GM23248 (cell line): Measurements from ENCODE around the gene BRINP1. TPM values are rescaled to one million over a fixed set of nuclear protein-coding genes. Genes with fewer than 3 reads are reported as not detected.

Experiments used
- DNase-seq: peaks from one replicate; pipeline ENCODE4 v3.0.0-alpha.2; 2015
- H2AFZ ChIP-seq: fragments of 200-600 bp; sonication (generic); 2 replicates; pipeline ENCODE4 v1.6.1; 2016; ENCODE audit warnings: antibody characterized with exemption
- H3F3A ChIP-seq: fragments of 200-600 bp; sonication (generic); 2 replicates; pipeline ENCODE4 v1.6.1; 2016; ENCODE audit warnings: mild to moderate bottlenecking, antibody characterized with exemption, mixed run types; ENCODE audit not compliant: insufficient read depth
- H3K27ac ChIP-seq: fragments of 200-600 bp; sonication (generic); 2 replicates; pipeline ENCODE4 v1.5.1; 2016; ENCODE audit warnings: mild to moderate bottlenecking
- H3K27me3 ChIP-seq: fragments of 200-600 bp; sonication (generic); replicated peaks from 2 replicates; pipeline ENCODE4 v1.6.1; 2016; ENCODE audit warnings: mild to moderate bottlenecking; ENCODE audit not compliant: insufficient read depth
- H3K36me3 ChIP-seq: fragments of 200-600 bp; sonication (generic); 2 replicates; pipeline ENCODE4 v1.6.1; 2016; ENCODE audit warnings: low read depth, mild to moderate bottlenecking
- H3K4me1 ChIP-seq: fragments of 200-600 bp; sonication (generic); 2 replicates; pipeline ENCODE4 v1.6.1; 2016; ENCODE audit warnings: mild to moderate bottlenecking; ENCODE audit not compliant: insufficient read depth
- H3K4me2 ChIP-seq: fragments of 200-600 bp; sonication (generic); one replicate; pipeline ENCODE4 v1.6.1; 2016; ENCODE audit warnings: mild to moderate bottlenecking; ENCODE audit not compliant: unreplicated experiment
- H3K4me3 ChIP-seq: fragments of 200-600 bp; sonication (generic); 2 replicates; pipeline ENCODE4 v1.5.1; 2016; ENCODE audit warnings: mild to moderate bottlenecking
- H3K79me2 ChIP-seq: fragments of 200-600 bp; sonication (generic); 2 replicates; pipeline ENCODE4 v1.6.1; 2016; ENCODE audit warnings: mild to moderate bottlenecking; ENCODE audit not compliant: insufficient read depth
- H3K9ac ChIP-seq: fragments of 200-600 bp; sonication (generic); 2 replicates; pipeline ENCODE4 v1.6.1; 2016; ENCODE audit warnings: mild to moderate bottlenecking
- H3K9me2 ChIP-seq: fragments of 200-600 bp; sonication (generic); 2 replicates; pipeline ENCODE4 v1.6.1; 2016; ENCODE audit warnings: mixed run types, mild to moderate bottlenecking, moderate library complexity; ENCODE audit not compliant: insufficient read depth
- H3K9me3 ChIP-seq: fragments of 200-600 bp; sonication (generic); one replicate; pipeline ENCODE4 v1.6.1; 2017; ENCODE audit warnings: low read depth
- H4K20me1 ChIP-seq: fragments of 200-600 bp; sonication (generic); 2 replicates; pipeline ENCODE4 v1.6.0; 2016; ENCODE audit not compliant: insufficient read depth
- EZH2 ChIP-seq: fragments of 200-600 bp; sonication (generic); IDR thresholded peaks from 2 replicates; pipeline ENCODE4 v1.6.1; 2018; ENCODE audit warnings: antibody characterized with exemption, mild to moderate bottlenecking; ENCODE audit not compliant: insufficient read depth, poor library complexity, severe bottlenecking
- EZH2phosphoT487 ChIP-seq: fragments of 200-600 bp; sonication (generic); IDR thresholded peaks from 2 replicates; pipeline ENCODE4 v1.6.1; 2018; ENCODE audit warnings: antibody characterized with exemption, moderate library complexity, mild to moderate bottlenecking, low read depth; ENCODE audit not compliant: insufficient read depth
- WGBS, 2 experiments: methylation state at CpG; one replicate each; pipeline ENCODE4 v1.1.6; 2015 to 2017; ENCODE audit warnings: low lambda C conversion rate in 2 of 2, low coverage in 1 of 2; ENCODE audit errors: missing lambda C conversion rate in 2 of 2; 5-methylcytosine and 5-hydroxymethylcytosine counted together
- in situ Hi-C: fragments of 300-500 bp; cut with MboI; formaldehyde crosslinking; loops from 2 replicates; pipeline ENCODE4 v1.15.0; 2020
- polyA plus RNA-seq: library from polyadenylated mRNA; unstranded; fragments of >200 nt; fragmentation: Nextera tagmentation; extraction: Ambion mirVana; gene quantifications from 2 replicates; pipeline ENCODE4 v1.2.1, GENCODE V29; 2016
- total RNA-seq: library from RNA; depleted of rRNA; stranded (reverse); fragments of >200 nt; shearing (Covaris generic); gene quantifications from 2 replicates; pipeline ENCODE4 v1.2.3, GENCODE V29; 2014

Gene BRINP1
- total and polyA plus RNA-seq, 2 experiments from 2014 or later = 6.0 to 9.0 TPM

DNA sequence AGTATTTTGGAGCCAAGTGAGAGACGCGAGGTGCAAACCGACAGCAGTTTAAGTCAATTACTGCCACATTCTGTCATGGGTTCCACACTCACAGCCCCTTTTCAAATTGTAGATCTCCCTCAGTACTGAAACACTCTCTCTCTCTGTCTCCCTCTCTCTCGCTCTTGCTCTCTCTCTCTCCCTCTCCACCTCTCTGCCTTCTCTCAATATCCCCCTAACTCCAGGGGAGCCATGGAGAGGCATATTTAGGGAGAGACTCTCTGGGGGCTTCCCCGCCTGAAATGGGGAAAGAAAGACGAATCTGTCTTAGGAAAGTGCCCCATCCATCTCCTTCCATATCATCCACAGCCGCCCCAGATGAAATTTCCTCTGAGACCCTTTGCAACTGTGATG lies 1.6 kb downstream of the BRINP1 start:
- H3K4me2 ChIP-seq = peak overlapping the region; percentile 87
- WGBS, 2 experiments = 16 to 18% methylated on average over 7 of the region's 7 CpGs
- no peaks in the 10 kb centered on the region for H3F3A ChIP-seq
- H3K9ac ChIP-seq = no peak overlapping the region
- H3K27me3 ChIP-seq = 0 out of 2 replicates have a peak, but pooled peaks cover 3% of the 10 kb centered on the region
- no peaks in the 10 kb centered on the region for H3K9me3 ChIP-seq
- no peaks in the 10 kb centered on the region for H3K9me2 ChIP-seq
- H3K4me1 ChIP-seq = 0 out of 2 replicates have a peak, but pooled peaks cover 5% of the 10 kb centered on the region
- H4K20me1 ChIP-seq = no peaks in the 10 kb centered on the region
- no peak overlapping the region for H3K27ac ChIP-seq
- in situ Hi-C loops = loop anchor here (10.0 to 25.0 kb wide), 2 partner anchors 1120 to 1583 kb away; no protein-coding TSS in a partner anchor
- H3K79me2 ChIP-seq = no peaks in the 10 kb centered on the region
- no peak overlapping the region for H2AFZ ChIP-seq
- no peaks in the 10 kb centered on the region for H3K36me3 ChIP-seq
- TF ChIP-seq EZH2 (no peak), EZH2phosphoT487 (no peak)
- peak overlapping the region; percentile 73 for H3K4me3 ChIP-seq
- DNase-seq = no peak

DNA sequence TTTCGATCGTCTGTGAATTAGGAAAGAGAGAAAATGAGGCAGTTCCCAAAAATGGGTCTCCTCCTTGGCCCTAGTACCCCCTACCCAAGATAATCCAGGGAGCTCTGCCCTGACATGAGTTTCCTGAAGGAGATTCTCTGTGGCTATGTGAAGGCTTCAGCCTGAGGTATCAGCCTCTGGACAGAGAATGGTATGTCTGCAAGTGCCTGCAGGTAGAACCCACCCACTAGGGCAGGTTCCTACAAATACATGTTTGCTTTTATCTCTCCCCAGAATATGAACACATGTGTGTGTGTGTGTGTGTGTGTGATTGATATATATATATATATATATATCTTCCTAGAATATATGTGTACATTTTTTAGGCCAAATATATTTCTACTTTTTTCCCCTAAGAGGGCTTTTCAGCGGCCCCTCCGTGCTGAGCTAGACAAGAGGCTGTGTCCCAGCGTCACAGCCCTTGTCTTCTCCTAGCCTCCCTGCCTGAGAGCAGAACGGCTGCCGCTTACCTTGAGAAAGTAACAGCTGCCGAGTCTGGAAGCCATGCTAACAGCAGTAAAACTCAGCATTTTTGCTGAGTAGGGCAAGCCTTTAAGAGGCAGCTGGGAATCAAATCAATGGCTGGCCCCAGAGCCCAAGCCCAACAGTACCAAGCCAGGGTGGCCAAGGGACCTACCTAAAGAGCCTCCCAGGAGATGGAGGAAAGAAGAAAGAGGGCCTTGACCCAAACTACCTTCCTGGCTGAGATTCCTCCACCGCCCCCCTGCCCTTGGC lies 2.1 kb downstream of the BRINP1 start:
- Histone ChIP-seq H4K20me1 (no peaks in the 10 kb centered on the region), H3K4me2 (peak overlapping the region; percentile 87), H3K27ac (no peak overlapping the region), H3K9ac (no peak overlapping the region), H3K4me3 (peak overlapping the region; percentile 73; the same call in 1 of the 2 replicates), H3K27me3 (0 out of 2 replicates have a peak, but pooled peaks cover 3% of the 10 kb centered on the region), H3F3A (no peaks in the 10 kb centered on the region), H3K9me3 (no peaks in the 10 kb centered on the region), H3K79me2 (no peaks in the 10 kb centered on the region), H3K9me2 (no peaks in the 10 kb centered on the region), H3K36me3 (no peaks in the 10 kb centered on the region), H3K4me1 (0 out of 2 replicates have a peak, but pooled peaks cover 5% of the 10 kb centered on the region), H2AFZ (no peak overlapping the region)
- in situ Hi-C loops = loop anchor here (10.0 to 25.0 kb wide), 2 partner anchors 1120 to 1582 kb away; no protein-coding TSS in a partner anchor
- TF ChIP-seq EZH2 = no peak
- TF ChIP-seq EZH2phosphoT487 = no peak
- WGBS, 2 experiments = 55 to 66% methylated on average over 8 to 9 of the region's 9 CpGs
- no peak for DNase-seq

DNA sequence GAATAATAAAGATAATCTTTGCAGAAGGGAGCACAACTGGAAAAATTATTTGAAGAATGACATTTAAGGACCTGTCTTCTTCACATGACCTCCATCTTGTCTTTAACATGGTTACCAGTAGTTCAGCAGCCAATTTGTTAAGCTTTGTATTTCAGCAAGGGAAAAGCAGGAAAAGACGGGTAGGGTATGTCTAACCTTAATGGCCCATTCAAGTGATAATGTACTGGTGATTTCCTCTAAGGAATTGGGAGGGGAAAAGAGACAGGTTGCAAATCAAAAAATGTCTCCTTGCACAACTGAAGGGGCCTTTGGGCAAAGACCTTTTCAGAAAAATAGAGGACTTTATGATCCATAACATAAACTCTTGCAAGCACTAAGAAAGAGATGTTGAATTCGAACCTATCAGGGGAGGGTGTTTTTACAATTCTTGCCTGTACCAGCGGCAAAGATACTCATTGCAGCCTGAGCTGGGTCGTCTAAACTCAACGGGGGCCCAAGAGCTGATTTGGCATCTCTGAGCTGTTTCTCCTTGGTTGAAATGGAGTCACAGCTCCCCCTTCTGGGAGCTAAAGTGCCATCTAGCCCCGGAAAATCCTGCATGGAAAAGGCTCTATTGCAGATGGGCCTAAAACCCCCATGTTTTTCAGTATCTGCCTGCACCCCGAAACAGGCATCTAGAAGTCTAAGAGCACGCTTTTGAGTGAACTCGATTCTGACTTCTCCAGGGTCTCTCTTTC lies 3.8 kb downstream of the BRINP1 start:
- Histone ChIP-seq H3K4me1 (0 out of 2 replicates have a peak, but pooled peaks cover 5% of the 10 kb centered on the region), H3K9me2 (no peaks in the 10 kb centered on the region), H4K20me1 (no peaks in the 10 kb centered on the region), H3K27me3 (0 out of 2 replicates have a peak, but pooled peaks cover 3% of the 10 kb centered on the region), H3K27ac (no peak overlapping the region), H3K4me2 (peak overlapping the region; percentile 15), H2AFZ (no peak overlapping the region), H3K79me2 (no peaks in the 10 kb centered on the region), H3F3A (no peaks in the 10 kb centered on the region), H3K9me3 (no peaks in the 10 kb centered on the region), H3K4me3 (no peak overlapping the region), H3K9ac (no peak overlapping the region), H3K36me3 (no peaks in the 10 kb centered on the region)
- peak; percentile 74 for DNase-seq
- in situ Hi-C loops = loop anchor here (10.0 to 25.0 kb wide), 2 partner anchors 1122 to 1581 kb away; no protein-coding TSS in a partner anchor
- WGBS, 2 experiments = 10 to 13% methylated on average over 9 of the region's 9 CpGs
- TF ChIP-seq EZH2phosphoT487 (no peak), EZH2 (no peak)

DNA sequence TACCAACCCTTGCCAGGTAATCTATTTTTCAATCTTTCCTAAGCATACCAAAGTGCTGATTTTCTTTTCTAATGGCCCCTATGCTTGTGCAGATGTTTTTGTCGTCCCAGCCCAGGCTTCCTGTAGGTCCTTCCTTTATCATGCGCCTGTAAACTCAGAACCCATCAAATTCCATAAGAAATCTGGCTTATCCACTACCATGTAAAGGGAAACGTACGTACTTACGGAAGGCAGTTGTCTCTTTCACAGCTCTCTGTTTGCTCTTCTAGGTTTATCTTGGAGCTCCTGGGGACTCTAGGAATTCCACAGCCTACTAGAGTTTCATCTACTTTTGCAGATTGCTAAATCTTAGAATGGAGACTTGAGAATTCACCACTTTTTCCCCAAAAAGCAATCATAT lies 9.0 kb downstream of the BRINP1 start:
- no peak overlapping the region for H3K4me2 ChIP-seq
- 42 to 44% methylated on average over 5 of the region's 5 CpGs for WGBS, 2 experiments
- in situ Hi-C loops = loop anchor here (10.0 to 25.0 kb wide), 2 partner anchors 1127 to 1575 kb away; no protein-coding TSS in a partner anchor

More for the DNA sequence above, 9.0 kb downstream of the BRINP1 start:
- no peaks in the 10 kb centered on the region for H3F3A ChIP-seq
- no peak for DNase-seq
- no peaks in the 10 kb centered on the region for H3K4me1 ChIP-seq
- H3K9ac ChIP-seq = no peak overlapping the region
- no peaks in the 10 kb centered on the region for H3K79me2 ChIP-seq
- H2AFZ ChIP-seq = no peak overlapping the region
- TF ChIP-seq EZH2phosphoT487 = no peak
- no peak for TF ChIP-seq EZH2
- H3K9me2 ChIP-seq = no peaks in the 10 kb centered on the region
- no peaks in the 10 kb centered on the region for H3K36me3 ChIP-seq
- no peaks in the 10 kb centered on the region for H3K9me3 ChIP-seq
- H3K4me3 ChIP-seq = no peak overlapping the region
- no peaks in the 10 kb centered on the region for H3K27me3 ChIP-seq
- H4K20me1 ChIP-seq = no peaks in the 10 kb centered on the region
- no peak overlapping the region for H3K27ac ChIP-seq
